ENCODE data around the gene ADCY2. TPM values are rescaled to one million over a fixed set of nuclear protein-coding genes. Genes with fewer than 3 reads are reported as not detected.

Gene ADCY2
- 2.9 and 5.6 TPM in 2 replicates for polyA plus RNA-seq

GRCh38 chr5:7395947-7396712, at the start of gene ADCY2:
Gene ADCY2, plus strand, starts transcription at chr5:7396138. Its CDS starts 159 bp downstream, at chr5:7396297.

GRCh38 chr5:7850395-7851239, 454.7 kb downstream of the ADCY2 start, which contains the start of gene CFAP90:
Gene CFAP90, minus strand, starts transcription at chr5:7851133. Its CDS starts 112 bp downstream, at chr5:7851021.

GRCh38 chr5:7868773-7869473, 473.0 kb downstream of the ADCY2 start, which contains the start of the genes FASTKD3 and MTRR:
Gene FASTKD3, minus strand, starts transcription at chr5:7869031. Its CDS starts 948 bp downstream, at chr5:7868083.
Gene MTRR, plus strand, starts transcription at chr5:7869148. Its CDS starts 1,647 bp downstream, at chr5:7870795.

